Activated CD4-positive, alpha-beta memory T cell treated with anti-CD3 and anti-CD28 coated beads, Interleukin-2, amount 10 ng/mL, durations not matched to agents 7 days and 5 days (primary cell): Measurements from ENCODE around the gene RIN3. TPM values are rescaled to one million over a fixed set of nuclear protein-coding genes. Genes with fewer than 3 reads are reported as not detected.

ENCODE experiments used
- CTCF ChIA-PET: fragments of 350-600 bp; sonication (Branson Sonifier 250); formaldehyde crosslinking; loops from one replicate; lab custom pipeline; 2021; ENCODE audit warnings: antibody characterized with exemption, inconsistent platforms; lab: Charles Lee
- POLR2A ChIA-PET: fragments of 350-600 bp; sonication (Branson Sonifier 250); formaldehyde crosslinking; loops from one replicate; lab custom pipeline; 2021; ENCODE audit warnings: antibody characterized with exemption; lab: Charles Lee
- DNase-seq: peaks from one replicate; pipeline ENCODE4 v3.0.0-alpha.2; 2020
- H3K27ac Mint-ChIP-seq: one replicate; pipeline ENCODE4 v1.8.0; 2021; ENCODE audit warnings: mild to moderate bottlenecking, mixed read lengths
- H3K27me3 Mint-ChIP-seq: one replicate; pipeline ENCODE4 v1.8.0; 2021; ENCODE audit warnings: mixed read lengths
- H3K36me3 Mint-ChIP-seq: one replicate; pipeline ENCODE4 v1.8.0; 2021; ENCODE audit warnings: low read depth, mixed read lengths
- H3K4me1 Mint-ChIP-seq: one replicate; pipeline ENCODE4 v1.8.0; 2021; ENCODE audit warnings: mixed read lengths
- H3K4me3 Mint-ChIP-seq: one replicate; pipeline ENCODE4 v1.8.0; 2021; ENCODE audit warnings: mild to moderate bottlenecking, mixed read lengths
- H3K9me3 Mint-ChIP-seq: one replicate; pipeline ENCODE4 v1.8.0; 2021; ENCODE audit warnings: mixed read lengths
- total RNA-seq, 2 experiments: library from RNA; stranded (reverse); gene quantifications; one replicate each; pipeline ENCODE4 v1.2.3, GENCODE V29; 2021

RIN3 gene
- total RNA-seq, 2 experiments from 2014 or later: 29.3 to 31.5 TPM

- CTCF ChIA-PET: no interaction called here
Measured at GRCh38 chr14:92473969-92474535, 39.5 kb upstream of the RIN3 start.

GRCh38 chr14:92475037-92475436 lies 38.5 kb upstream of the RIN3 start:
- H3K4me3 Mint-ChIP-seq: no peak overlapping the region
- peaks cover 33% of the 10 kb centered on the region for H3K27me3 Mint-ChIP-seq
- no peak overlapping the region for H3K27ac Mint-ChIP-seq
- H3K36me3 Mint-ChIP-seq: no peaks in the 10 kb centered on the region
- H3K4me1 Mint-ChIP-seq: peaks cover 2% of the 10 kb centered on the region
- DNase-seq: no peak
- ChIA-PET POLR2A (no interaction called here), CTCF (no interaction called here)
- H3K9me3 Mint-ChIP-seq: no peaks in the 10 kb centered on the region

More at GRCh38 chr14:92473969-92474535, 39.5 kb upstream of the RIN3 start:
- Mint-ChIP-seq H3K36me3 (no peaks in the 10 kb centered on the region), H3K9me3 (no peaks in the 10 kb centered on the region), H3K27me3 (peaks cover 26% of the 10 kb centered on the region), H3K4me3 (no peak overlapping the region), H3K4me1 (peaks cover 2% of the 10 kb centered on the region), H3K27ac (no peak overlapping the region)
- POLR2A ChIA-PET: no interaction called here
- DNase-seq: no peak

- H3K9me3 Mint-ChIP-seq: no peaks in the 10 kb centered on the region
- DNase-seq: no peak
- peaks cover 2% of the 10 kb centered on the region for H3K4me1 Mint-ChIP-seq
- H3K4me3 Mint-ChIP-seq: no peak overlapping the region
- H3K27me3 Mint-ChIP-seq: peaks cover 33% of the 10 kb centered on the region
- no peaks in the 10 kb centered on the region for H3K36me3 Mint-ChIP-seq
- H3K27ac Mint-ChIP-seq: no peak overlapping the region
- ChIA-PET CTCF (no interaction called here), POLR2A (no interaction called here)
Measured at GRCh38 chr14:92475451-92476187, 38.0 kb upstream of the RIN3 start.

- DNase-seq: no peak
- CTCF ChIA-PET: no interaction called here
- H3K36me3 Mint-ChIP-seq: no peaks in the 10 kb centered on the region
- H3K9me3 Mint-ChIP-seq: no peaks in the 10 kb centered on the region
- POLR2A ChIA-PET: no interaction called here
- no peak overlapping the region for H3K4me3 Mint-ChIP-seq
- H3K4me1 Mint-ChIP-seq: no peaks in the 10 kb centered on the region
- H3K27me3 Mint-ChIP-seq: peaks cover 24% of the 10 kb centered on the region
- no peak overlapping the region for H3K27ac Mint-ChIP-seq
Measured at GRCh38 chr14:92480856-92481255, 32.7 kb upstream of the RIN3 start.

- no peaks in the 10 kb centered on the region for H3K9me3 Mint-ChIP-seq
- H3K27me3 Mint-ChIP-seq: peaks cover 24% of the 10 kb centered on the region
- ChIA-PET CTCF (no interaction called here), POLR2A (no interaction called here)
- H3K36me3 Mint-ChIP-seq: no peaks in the 10 kb centered on the region
- no peak overlapping the region for H3K27ac Mint-ChIP-seq
- H3K4me3 Mint-ChIP-seq: no peak overlapping the region
- no peaks in the 10 kb centered on the region for H3K4me1 Mint-ChIP-seq
- DNase-seq: no peak
Measured at GRCh38 chr14:92481386-92481785, 32.2 kb upstream of the RIN3 start.

- CTCF ChIA-PET: interaction anchor here (0.5 kb wide), 1 partner anchor 374 kb away, joined by 3 read pairs; no protein-coding TSS in a partner anchor
- Mint-ChIP-seq H3K4me3 (no peak overlapping the region), H3K27me3 (peaks cover 24% of the 10 kb centered on the region), H3K4me1 (peaks cover under 1% of the 10 kb centered on the region), H3K27ac (no peak overlapping the region), H3K36me3 (no peaks in the 10 kb centered on the region), H3K9me3 (no peaks in the 10 kb centered on the region)
- POLR2A ChIA-PET: no interaction called here
- no peak for DNase-seq
Measured at GRCh38 chr14:92481811-92482555, 31.6 kb upstream of the RIN3 start.

GRCh38 chr14:92482621-92483319 lies 30.8 kb upstream of the RIN3 start:
- Mint-ChIP-seq H3K36me3 (no peaks in the 10 kb centered on the region), H3K4me3 (no peak overlapping the region), H3K27ac (no peak overlapping the region), H3K9me3 (no peaks in the 10 kb centered on the region), H3K27me3 (peaks cover 22% of the 10 kb centered on the region), H3K4me1 (peaks cover 6% of the 10 kb centered on the region)
- no peak for DNase-seq
- POLR2A ChIA-PET: no interaction called here
- CTCF ChIA-PET: interaction anchor here (0.5 kb wide), 1 partner anchor 375 kb away, joined by 3 read pairs; no protein-coding TSS in a partner anchor

GRCh38 chr14:92484132-92484823 lies 29.3 kb upstream of the RIN3 start:
- POLR2A ChIA-PET: interaction anchor here (0.6 kb wide), 1 partner anchor 814 kb away, joined by 4 read pairs; no protein-coding TSS in a partner anchor
- peaks cover 13% of the 10 kb centered on the region for H3K27me3 Mint-ChIP-seq
- DNase-seq: no peak
- H3K36me3 Mint-ChIP-seq: no peaks in the 10 kb centered on the region
- CTCF ChIA-PET: no interaction called here
- no peaks in the 10 kb centered on the region for H3K9me3 Mint-ChIP-seq
- no peak overlapping the region for H3K4me3 Mint-ChIP-seq
- no peak overlapping the region for H3K27ac Mint-ChIP-seq
- H3K4me1 Mint-ChIP-seq: peaks cover 6% of the 10 kb centered on the region

- H3K27ac Mint-ChIP-seq: no peak overlapping the region
- no peaks in the 10 kb centered on the region for H3K9me3 Mint-ChIP-seq
- no peaks in the 10 kb centered on the region for H3K36me3 Mint-ChIP-seq
- ChIA-PET CTCF (no interaction called here), POLR2A (no interaction called here)
- peaks cover 4% of the 10 kb centered on the region for H3K27me3 Mint-ChIP-seq
- no peak overlapping the region for H3K4me3 Mint-ChIP-seq
- DNase-seq: no peak
- H3K4me1 Mint-ChIP-seq: peaks cover 6% of the 10 kb centered on the region
Measured at GRCh38 chr14:92486881-92487280, 26.7 kb upstream of the RIN3 start.

- H3K9me3 Mint-ChIP-seq: no peaks in the 10 kb centered on the region
- DNase-seq: no peak
- H3K4me1 Mint-ChIP-seq: peaks cover 6% of the 10 kb centered on the region
- H3K27ac Mint-ChIP-seq: no peak overlapping the region
- ChIA-PET POLR2A (no interaction called here), CTCF (no interaction called here)
- peaks cover 4% of the 10 kb centered on the region for H3K27me3 Mint-ChIP-seq
- H3K36me3 Mint-ChIP-seq: no peaks in the 10 kb centered on the region
- no peak overlapping the region for H3K4me3 Mint-ChIP-seq
Measured at GRCh38 chr14:92487513-92488133, 26.0 kb upstream of the RIN3 start.

GRCh38 chr14:92489394-92490238 lies 24.0 kb upstream of the RIN3 start:
- Mint-ChIP-seq H3K4me3 (no peak overlapping the region), H3K9me3 (no peaks in the 10 kb centered on the region), H3K27me3 (peaks cover 6% of the 10 kb centered on the region), H3K4me1 (peaks cover 6% of the 10 kb centered on the region), H3K36me3 (no peaks in the 10 kb centered on the region), H3K27ac (no peak overlapping the region)
- ChIA-PET POLR2A (no interaction called here), CTCF (no interaction called here)
- no peak for DNase-seq
